ENCODE results near the gene NME2.

Gene NME2

GRCh38 chr17:51188271-51188833 lies 22.1 kb downstream of the NME2 start:
- H3K9me3 ChIP-seq (ENCODE audit: insufficient read depth, low read depth, low read length): no peaks in the 10 kb centered on the region
- no peak overlapping the region for H3K4me3 ChIP-seq (ENCODE audit: low read length, poor library complexity, severe bottlenecking)
- peaks cover 71% of the 10 kb centered on the region; the same call in 1 of the 2 replicates for H3K36me3 ChIP-seq (ENCODE audit: insufficient read depth, low read length)
- H3K9ac ChIP-seq (ENCODE audit: low read depth, low read length, poor library complexity, severe bottlenecking): no peak overlapping the region
- no peaks in the 10 kb centered on the region for H3F3A ChIP-seq (ENCODE audit: low read depth)
- H3K27me3 ChIP-seq (ENCODE audit: insufficient read depth, low read length, poor library complexity, severe bottlenecking): no peaks in the 10 kb centered on the region
- TF ChIP-seq CTCF (conservative IDR thresholded peaks at IDR 0.05; ENCODE audit: low read length): no peak
- TF ChIP-seq EZH2phosphoT487 (IDR thresholded peaks at IDR 0.05; ENCODE audit: borderline replicate concordance): no peak
- H3K4me2 ChIP-seq (ENCODE audit: low read depth, low read length, poor library complexity, severe bottlenecking): no peak overlapping the region
- H3K9me2 ChIP-seq (replicated peaks; ENCODE audit: low read depth, low read length): no peaks in the 10 kb centered on the region
- no peak overlapping the region for H2AFZ ChIP-seq (ENCODE audit: low read length)
- no peaks in the 10 kb centered on the region for H4K20me1 ChIP-seq (ENCODE audit: insufficient read depth, low read length, poor library complexity, severe bottlenecking)
- H3K4me1 ChIP-seq (ENCODE audit: insufficient read depth, low read length, poor library complexity, severe bottlenecking): no peaks in the 10 kb centered on the region
- no peaks in the 10 kb centered on the region for H3K79me2 ChIP-seq (ENCODE audit: insufficient read depth, low read length)

GRCh38 chr17:51189162-51189561 lies 23.0 kb downstream of the NME2 start:
- no peaks in the 10 kb centered on the region for H3K79me2 ChIP-seq (ENCODE audit: insufficient read depth, low read length)
- H3F3A ChIP-seq (ENCODE audit: low read depth): no peaks in the 10 kb centered on the region
- H3K9ac ChIP-seq (ENCODE audit: low read depth, low read length, poor library complexity, severe bottlenecking): no peak overlapping the region
- H4K20me1 ChIP-seq (ENCODE audit: insufficient read depth, low read length, poor library complexity, severe bottlenecking): no peaks in the 10 kb centered on the region
- no peak overlapping the region for H3K4me3 ChIP-seq (ENCODE audit: low read length, poor library complexity, severe bottlenecking)
- H3K4me2 ChIP-seq (ENCODE audit: low read depth, low read length, poor library complexity, severe bottlenecking): no peak overlapping the region
- H2AFZ ChIP-seq (ENCODE audit: low read length): no peak overlapping the region
- H3K36me3 ChIP-seq (ENCODE audit: insufficient read depth, low read length): peaks cover 72% of the 10 kb centered on the region; the same call in 1 of the 2 replicates
- H3K27me3 ChIP-seq (ENCODE audit: insufficient read depth, low read length, poor library complexity, severe bottlenecking): no peaks in the 10 kb centered on the region
- no peak for TF ChIP-seq EZH2phosphoT487 (IDR thresholded peaks at IDR 0.05; ENCODE audit: borderline replicate concordance)
- no peak for TF ChIP-seq CTCF (conservative IDR thresholded peaks at IDR 0.05; ENCODE audit: low read length)
- H3K9me3 ChIP-seq (ENCODE audit: insufficient read depth, low read depth, low read length): no peaks in the 10 kb centered on the region
- no peaks in the 10 kb centered on the region for H3K9me2 ChIP-seq (replicated peaks; ENCODE audit: low read depth, low read length)
- H3K4me1 ChIP-seq (ENCODE audit: insufficient read depth, low read length, poor library complexity, severe bottlenecking): no peaks in the 10 kb centered on the region

- H4K20me1 ChIP-seq (ENCODE audit: insufficient read depth, low read length, poor library complexity, severe bottlenecking): no peaks in the 10 kb centered on the region
- peaks cover 72% of the 10 kb centered on the region; the same call in 1 of the 2 replicates for H3K36me3 ChIP-seq (ENCODE audit: insufficient read depth, low read length)
- H3K9me3 ChIP-seq (ENCODE audit: insufficient read depth, low read depth, low read length): no peaks in the 10 kb centered on the region
- TF ChIP-seq EZH2phosphoT487 (IDR thresholded peaks at IDR 0.05; ENCODE audit: borderline replicate concordance) (no peak), CTCF (conservative IDR thresholded peaks at IDR 0.05; ENCODE audit: low read length) (no peak)
- H3K4me3 ChIP-seq (ENCODE audit: low read length, poor library complexity, severe bottlenecking): no peak overlapping the region
- no peaks in the 10 kb centered on the region for H3K27me3 ChIP-seq (ENCODE audit: insufficient read depth, low read length, poor library complexity, severe bottlenecking)
- no peaks in the 10 kb centered on the region for H3K79me2 ChIP-seq (ENCODE audit: insufficient read depth, low read length)
- no peak overlapping the region for H2AFZ ChIP-seq (ENCODE audit: low read length)
- no peak overlapping the region for H3K9ac ChIP-seq (ENCODE audit: low read depth, low read length, poor library complexity, severe bottlenecking)
- no peak overlapping the region for H3K4me2 ChIP-seq (ENCODE audit: low read depth, low read length, poor library complexity, severe bottlenecking)
- no peaks in the 10 kb centered on the region for H3F3A ChIP-seq (ENCODE audit: low read depth)
- no peaks in the 10 kb centered on the region for H3K9me2 ChIP-seq (replicated peaks; ENCODE audit: low read depth, low read length)
- no peaks in the 10 kb centered on the region for H3K4me1 ChIP-seq (ENCODE audit: insufficient read depth, low read length, poor library complexity, severe bottlenecking)
Observed at GRCh38 chr17:51189628-51190027, 23.4 kb downstream of the NME2 start.

Data from Loucy (cell line).